HEK293 (cell line): ENCODE results near the gene AFF3.
A peak's percentile ranks its signal among the peaks of the same experiment; 100 is the strongest.

Experiments
- TRIM28 ChIP-seq: IDR thresholded peaks from 2 replicates; pipeline ENCODE4 v1.6.1; 2011; ENCODE audit warnings: low read length, control low read depth, borderline replicate concordance
- ZNF10 ChIP-seq: fragments of 450-650 bp; formaldehyde crosslinking; IDR thresholded peaks from 2 replicates; pipeline ENCODE4 v1.5.1; 2017; ENCODE audit warnings: missing biosample characterization, missing genetic modification characterization
- ZNF121 ChIP-seq: fragments of 450-650 bp; formaldehyde crosslinking; IDR thresholded peaks from 2 replicates; pipeline ENCODE4 v1.5.1; 2016; ENCODE audit warnings: missing biosample characterization, missing genetic modification characterization
- ZNF266 ChIP-seq: fragments of 450-650 bp; formaldehyde crosslinking; IDR thresholded peaks from 2 replicates; pipeline ENCODE4 v1.5.1; 2016; ENCODE audit warnings: missing biosample characterization, missing genetic modification characterization, low read depth
- ZNF571 ChIP-seq: fragments of 450-650 bp; formaldehyde crosslinking; IDR thresholded peaks from 2 replicates; pipeline ENCODE4 v1.5.0; 2017; ENCODE audit warnings: missing biosample characterization, missing genetic modification characterization
- ZNF785 ChIP-seq: fragments of 450-650 bp; formaldehyde crosslinking; IDR thresholded peaks from 2 replicates; pipeline ENCODE4 v1.5.1; 2016; ENCODE audit warnings: missing biosample characterization, missing genetic modification characterization
- ZSCAN16 ChIP-seq: fragments of 450-650 bp; formaldehyde crosslinking; IDR thresholded peaks from 2 replicates; pipeline ENCODE4 v1.5.1; 2016; ENCODE audit warnings: missing biosample characterization, missing genetic modification characterization
- ZSCAN23 ChIP-seq: fragments of 450-650 bp; formaldehyde crosslinking; IDR thresholded peaks from 2 replicates; pipeline ENCODE4 v1.5.1; 2016; ENCODE audit warnings: missing biosample characterization, missing genetic modification characterization
- TF ChIP-seq, protein P1 (sequence below): fragments of 450-650 bp; formaldehyde crosslinking; IDR thresholded peaks from 2 replicates; pipeline ENCODE4 v1.5.1; 2016; ENCODE audit warnings: missing biosample characterization, missing genetic modification characterization
- TF ChIP-seq, protein P2 (sequence below): fragments of 450-650 bp; formaldehyde crosslinking; IDR thresholded peaks from 2 replicates; pipeline ENCODE4 v1.5.1; 2016; ENCODE audit warnings: missing biosample characterization, missing genetic modification characterization
- TF ChIP-seq, protein P3 (sequence below): fragments of 450-650 bp; formaldehyde crosslinking; IDR thresholded peaks from 2 replicates; pipeline ENCODE4 v1.5.1; 2017; ENCODE audit warnings: missing biosample characterization, missing genetic modification characterization
- TF ChIP-seq, protein P4 (sequence below): fragments of 450-650 bp; formaldehyde crosslinking; IDR thresholded peaks from 2 replicates; pipeline ENCODE4 v1.5.1; 2016; ENCODE audit warnings: missing biosample characterization, missing genetic modification characterization
- TF ChIP-seq, protein P5 (sequence below): fragments of 450-650 bp; formaldehyde crosslinking; IDR thresholded peaks from 2 replicates; pipeline ENCODE4 v1.5.1; 2016; ENCODE audit warnings: missing biosample characterization, missing genetic modification characterization, low read depth

DNA sequence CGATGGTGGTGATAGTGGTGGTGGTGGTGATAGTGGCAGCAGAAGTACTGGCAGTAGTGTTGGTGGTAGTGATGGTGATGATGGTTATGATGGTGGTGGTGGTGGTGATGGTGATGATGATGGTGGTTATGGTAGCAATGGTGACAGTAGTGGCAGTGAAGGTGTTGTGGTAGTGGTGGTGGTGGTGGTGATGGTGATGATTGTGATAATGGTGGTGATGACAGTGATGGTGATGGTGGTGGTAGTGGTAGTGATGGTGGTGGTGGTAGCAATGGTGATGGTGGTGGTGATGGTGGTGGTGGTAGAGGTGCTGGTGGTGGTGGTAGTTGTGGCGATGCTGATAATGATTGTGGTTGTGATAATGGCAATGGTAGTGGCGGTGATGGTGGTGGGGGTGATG lies 126.5 kb downstream of the AFF3 start:
- TF ChIP-seq, protein P1, sequence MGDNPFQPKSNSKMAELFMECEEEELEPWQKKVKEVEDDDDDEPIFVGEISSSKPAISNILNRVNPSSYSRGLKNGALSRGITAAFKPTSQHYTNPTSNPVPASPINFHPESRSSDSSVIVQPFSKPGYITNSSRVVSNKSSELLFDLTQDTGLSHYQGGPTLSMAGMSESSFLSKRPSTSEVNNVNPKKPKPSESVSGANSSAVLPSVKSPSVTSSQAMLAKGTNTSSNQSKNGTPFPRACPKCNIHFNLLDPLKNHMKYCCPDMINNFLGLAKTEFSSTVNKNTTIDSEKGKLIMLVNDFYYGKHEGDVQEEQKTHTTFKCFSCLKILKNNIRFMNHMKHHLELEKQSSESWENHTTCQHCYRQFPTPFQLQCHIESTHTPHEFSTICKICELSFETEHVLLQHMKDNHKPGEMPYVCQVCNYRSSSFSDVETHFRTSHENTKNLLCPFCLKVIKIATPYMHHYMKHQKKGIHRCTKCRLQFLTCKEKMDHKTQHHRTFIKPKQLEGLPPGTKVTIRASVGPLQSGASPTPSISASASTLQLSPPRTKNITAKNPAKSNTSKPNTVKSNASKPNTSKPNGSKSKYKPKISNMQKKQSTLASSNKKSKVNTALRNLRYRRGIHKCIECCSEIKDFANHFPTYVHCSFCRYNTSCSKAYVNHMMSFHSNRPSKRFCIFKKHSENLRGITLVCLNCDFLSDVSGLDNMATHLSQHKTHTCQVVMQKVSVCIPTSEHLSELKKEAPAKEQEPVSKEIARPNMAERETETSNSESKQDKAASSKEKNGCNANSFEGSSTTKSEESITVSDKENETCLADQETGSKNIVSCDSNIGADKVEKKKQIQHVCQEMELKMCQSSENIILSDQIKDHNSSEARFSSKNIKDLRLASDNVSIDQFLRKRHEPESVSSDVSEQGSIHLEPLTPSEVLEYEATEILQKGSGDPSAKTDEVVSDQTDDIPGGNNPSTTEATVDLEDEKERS (tag by site-specific recombination) = no peak
- TF ChIP-seq, protein P2, sequence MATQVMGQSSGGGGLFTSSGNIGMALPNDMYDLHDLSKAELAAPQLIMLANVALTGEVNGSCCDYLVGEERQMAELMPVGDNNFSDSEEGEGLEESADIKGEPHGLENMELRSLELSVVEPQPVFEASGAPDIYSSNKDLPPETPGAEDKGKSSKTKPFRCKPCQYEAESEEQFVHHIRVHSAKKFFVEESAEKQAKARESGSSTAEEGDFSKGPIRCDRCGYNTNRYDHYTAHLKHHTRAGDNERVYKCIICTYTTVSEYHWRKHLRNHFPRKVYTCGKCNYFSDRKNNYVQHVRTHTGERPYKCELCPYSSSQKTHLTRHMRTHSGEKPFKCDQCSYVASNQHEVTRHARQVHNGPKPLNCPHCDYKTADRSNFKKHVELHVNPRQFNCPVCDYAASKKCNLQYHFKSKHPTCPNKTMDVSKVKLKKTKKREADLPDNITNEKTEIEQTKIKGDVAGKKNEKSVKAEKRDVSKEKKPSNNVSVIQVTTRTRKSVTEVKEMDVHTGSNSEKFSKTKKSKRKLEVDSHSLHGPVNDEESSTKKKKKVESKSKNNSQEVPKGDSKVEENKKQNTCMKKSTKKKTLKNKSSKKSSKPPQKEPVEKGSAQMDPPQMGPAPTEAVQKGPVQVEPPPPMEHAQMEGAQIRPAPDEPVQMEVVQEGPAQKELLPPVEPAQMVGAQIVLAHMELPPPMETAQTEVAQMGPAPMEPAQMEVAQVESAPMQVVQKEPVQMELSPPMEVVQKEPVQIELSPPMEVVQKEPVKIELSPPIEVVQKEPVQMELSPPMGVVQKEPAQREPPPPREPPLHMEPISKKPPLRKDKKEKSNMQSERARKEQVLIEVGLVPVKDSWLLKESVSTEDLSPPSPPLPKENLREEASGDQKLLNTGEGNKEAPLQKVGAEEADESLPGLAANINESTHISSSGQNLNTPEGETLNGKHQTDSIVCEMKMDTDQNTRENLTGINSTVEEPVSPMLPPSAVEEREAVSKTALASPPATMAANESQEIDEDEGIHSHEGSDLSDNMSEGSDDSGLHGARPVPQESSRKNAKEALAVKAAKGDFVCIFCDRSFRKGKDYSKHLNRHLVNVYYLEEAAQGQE (tag by site-specific recombination) = no peak
- TF ChIP-seq, protein P3, sequence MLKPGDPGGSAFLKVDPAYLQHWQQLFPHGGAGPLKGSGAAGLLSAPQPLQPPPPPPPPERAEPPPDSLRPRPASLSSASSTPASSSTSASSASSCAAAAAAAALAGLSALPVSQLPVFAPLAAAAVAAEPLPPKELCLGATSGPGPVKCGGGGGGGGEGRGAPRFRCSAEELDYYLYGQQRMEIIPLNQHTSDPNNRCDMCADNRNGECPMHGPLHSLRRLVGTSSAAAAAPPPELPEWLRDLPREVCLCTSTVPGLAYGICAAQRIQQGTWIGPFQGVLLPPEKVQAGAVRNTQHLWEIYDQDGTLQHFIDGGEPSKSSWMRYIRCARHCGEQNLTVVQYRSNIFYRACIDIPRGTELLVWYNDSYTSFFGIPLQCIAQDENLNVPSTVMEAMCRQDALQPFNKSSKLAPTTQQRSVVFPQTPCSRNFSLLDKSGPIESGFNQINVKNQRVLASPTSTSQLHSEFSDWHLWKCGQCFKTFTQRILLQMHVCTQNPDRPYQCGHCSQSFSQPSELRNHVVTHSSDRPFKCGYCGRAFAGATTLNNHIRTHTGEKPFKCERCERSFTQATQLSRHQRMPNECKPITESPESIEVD (tag by site-specific recombination) = no peak
- peak; percentile 68 for TF ChIP-seq ZNF785 (tag by site-specific recombination)
- TF ChIP-seq, protein P4, sequence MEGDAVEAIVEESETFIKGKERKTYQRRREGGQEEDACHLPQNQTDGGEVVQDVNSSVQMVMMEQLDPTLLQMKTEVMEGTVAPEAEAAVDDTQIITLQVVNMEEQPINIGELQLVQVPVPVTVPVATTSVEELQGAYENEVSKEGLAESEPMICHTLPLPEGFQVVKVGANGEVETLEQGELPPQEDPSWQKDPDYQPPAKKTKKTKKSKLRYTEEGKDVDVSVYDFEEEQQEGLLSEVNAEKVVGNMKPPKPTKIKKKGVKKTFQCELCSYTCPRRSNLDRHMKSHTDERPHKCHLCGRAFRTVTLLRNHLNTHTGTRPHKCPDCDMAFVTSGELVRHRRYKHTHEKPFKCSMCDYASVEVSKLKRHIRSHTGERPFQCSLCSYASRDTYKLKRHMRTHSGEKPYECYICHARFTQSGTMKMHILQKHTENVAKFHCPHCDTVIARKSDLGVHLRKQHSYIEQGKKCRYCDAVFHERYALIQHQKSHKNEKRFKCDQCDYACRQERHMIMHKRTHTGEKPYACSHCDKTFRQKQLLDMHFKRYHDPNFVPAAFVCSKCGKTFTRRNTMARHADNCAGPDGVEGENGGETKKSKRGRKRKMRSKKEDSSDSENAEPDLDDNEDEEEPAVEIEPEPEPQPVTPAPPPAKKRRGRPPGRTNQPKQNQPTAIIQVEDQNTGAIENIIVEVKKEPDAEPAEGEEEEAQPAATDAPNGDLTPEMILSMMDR = no peak
- no peak for TF ChIP-seq ZNF266 (tag by site-specific recombination)
- TF ChIP-seq ZNF10 (tag by site-specific recombination) = no peak
- no peak for TF ChIP-seq ZNF121 (tag by site-specific recombination)
- no peak for TF ChIP-seq ZSCAN16 (tag by site-specific recombination)
- TF ChIP-seq ZNF571 (tag by site-specific recombination) = peak; percentile 19; the same call in 1 of the 2 replicates
- TF ChIP-seq, protein P5, sequence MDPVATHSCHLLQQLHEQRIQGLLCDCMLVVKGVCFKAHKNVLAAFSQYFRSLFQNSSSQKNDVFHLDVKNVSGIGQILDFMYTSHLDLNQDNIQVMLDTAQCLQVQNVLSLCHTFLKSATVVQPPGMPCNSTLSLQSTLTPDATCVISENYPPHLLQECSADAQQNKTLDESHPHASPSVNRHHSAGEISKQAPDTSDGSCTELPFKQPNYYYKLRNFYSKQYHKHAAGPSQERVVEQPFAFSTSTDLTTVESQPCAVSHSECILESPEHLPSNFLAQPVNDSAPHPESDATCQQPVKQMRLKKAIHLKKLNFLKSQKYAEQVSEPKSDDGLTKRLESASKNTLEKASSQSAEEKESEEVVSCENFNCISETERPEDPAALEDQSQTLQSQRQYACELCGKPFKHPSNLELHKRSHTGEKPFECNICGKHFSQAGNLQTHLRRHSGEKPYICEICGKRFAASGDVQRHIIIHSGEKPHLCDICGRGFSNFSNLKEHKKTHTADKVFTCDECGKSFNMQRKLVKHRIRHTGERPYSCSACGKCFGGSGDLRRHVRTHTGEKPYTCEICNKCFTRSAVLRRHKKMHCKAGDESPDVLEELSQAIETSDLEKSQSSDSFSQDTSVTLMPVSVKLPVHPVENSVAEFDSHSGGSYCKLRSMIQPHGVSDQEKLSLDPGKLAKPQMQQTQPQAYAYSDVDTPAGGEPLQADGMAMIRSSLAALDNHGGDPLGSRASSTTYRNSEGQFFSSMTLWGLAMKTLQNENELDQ (tag by site-specific recombination) = no peak
- no peak for TF ChIP-seq TRIM28
- no peak for TF ChIP-seq ZSCAN23
